IMR-90 (cell line): Measurements from ENCODE around the gene MYCBP2. TPM values are rescaled to one million over a fixed set of nuclear protein-coding genes. Genes with fewer than 3 reads are reported as not detected.
A peak's percentile ranks its signal among the peaks of the same experiment; 100 is the strongest.

Experiments
- ATAC-seq: fragments of 200-7000 bp; cut with Tn5 transposase; 2 replicates; pipeline ENCODE4 v1.9.1; 2020; ENCODE audit warnings: low read depth, mild to moderate bottlenecking, moderate library complexity
- BruUV-seq: library from RNA; stranded (reverse); fragments of 400-500 nt; replicated peaks from 2 replicates; lab custom pipeline; 2021; lab: Mats Ljungman, UMichigan
- CTCF ChIA-PET: fragments of 300-600 bp; formaldehyde crosslinking; extraction: SDS; loops from one replicate; lab custom pipeline; 2021; ENCODE audit warnings: antibody characterized with exemption; lab: Yijun Ruan, JAX
- POLR2A ChIA-PET: fragments of 300-600 bp; sonication (Branson Sonifier 250); formaldehyde crosslinking; loops from one replicate; lab custom pipeline; 2022; ENCODE audit warnings: antibody characterized with exemption; ENCODE audit not compliant: unreplicated experiment; lab: Charles Lee
- DNase-seq: peaks from one replicate; pipeline ENCODE4 v3.0.0; 2013
- H2AFZ ChIP-seq: replicated peaks from 2 replicates; pipeline ENCODE3; 2013; ENCODE audit warnings: low read length, mild to moderate bottlenecking; ENCODE audit not compliant: poor library complexity
- H2AK5ac ChIP-seq: 2 replicates; pipeline ENCODE4 v1.6.1; 2013; ENCODE audit warnings: low read depth, low read length, inconsistent platforms
- H2AK9ac ChIP-seq: replicated peaks from 2 replicates; pipeline ENCODE3; 2013; ENCODE audit warnings: mild to moderate bottlenecking, low read depth, low read length, moderate library complexity; ENCODE audit not compliant: poor library complexity
- H2BK120ac ChIP-seq: 2 replicates; pipeline ENCODE4 v1.6.1; 2013; ENCODE audit warnings: low read depth, low read length, inconsistent platforms
- H2BK15ac ChIP-seq: 3 replicates; pipeline ENCODE4 v1.6.1; 2013; ENCODE audit warnings: low read depth, low read length, inconsistent platforms
- H2BK20ac ChIP-seq: 2 replicates; pipeline ENCODE4 v1.6.1; 2013; ENCODE audit warnings: low read depth, mild to moderate bottlenecking, inconsistent platforms, low read length, moderate library complexity
- H2BK5ac ChIP-seq: 2 replicates; pipeline ENCODE4 v1.6.1; 2013; ENCODE audit warnings: mild to moderate bottlenecking, low read depth, low read length, inconsistent platforms; ENCODE audit not compliant: poor library complexity, severe bottlenecking
- H3K14ac ChIP-seq: replicated peaks from 2 replicates; pipeline ENCODE4 v1.6.1; 2013; ENCODE audit warnings: low read depth, low read length, inconsistent platforms
- H3K18ac ChIP-seq: 2 replicates; pipeline ENCODE4 v1.6.1; 2013; ENCODE audit warnings: low read depth, low read length, control low read depth
- H3K23ac ChIP-seq: 2 replicates; pipeline ENCODE4 v1.6.1; 2013; ENCODE audit warnings: low read depth, low read length, inconsistent platforms
- H3K27ac ChIP-seq: 2 replicates; pipeline ENCODE4 v1.5.1; 2013; ENCODE audit warnings: mild to moderate bottlenecking, control low read depth, low read length; ENCODE audit not compliant: insufficient read depth
- H3K27me3 ChIP-seq: 2 replicates; pipeline ENCODE4 v1.6.1; 2013; ENCODE audit warnings: low read length; ENCODE audit not compliant: control insufficient read depth, insufficient read depth
- H3K36me3 ChIP-seq: 2 replicates; pipeline ENCODE4 v1.6.1; 2013; ENCODE audit warnings: low read length, mixed read lengths; ENCODE audit not compliant: control insufficient read depth, insufficient read depth
- H3K4ac ChIP-seq: 2 replicates; pipeline ENCODE4 v1.6.1; 2013; ENCODE audit warnings: low read depth, low read length, inconsistent platforms
- H3K4me1 ChIP-seq: 2 replicates; pipeline ENCODE4 v1.6.1; 2013; ENCODE audit warnings: low read length, mixed read lengths; ENCODE audit not compliant: control insufficient read depth, insufficient read depth
- H3K4me2 ChIP-seq: 2 replicates; pipeline ENCODE4 v1.6.1; 2013; ENCODE audit warnings: low read depth, mild to moderate bottlenecking, control low read depth, low read length, moderate library complexity
- H3K4me3 ChIP-seq: 2 replicates; pipeline ENCODE4 v1.5.1; 2013; ENCODE audit warnings: low read depth, mild to moderate bottlenecking, control low read depth, low read length, moderate library complexity; ENCODE audit not compliant: insufficient read depth
- H3K56ac ChIP-seq: 2 replicates; pipeline ENCODE4 v1.6.1; 2013; ENCODE audit warnings: low read length, inconsistent platforms; ENCODE audit not compliant: insufficient read depth; ENCODE audit errors: extremely low read depth
- H3K79me1 ChIP-seq, 2 experiments: 2 replicates each; pipeline ENCODE4 v1.6.1; 2013; ENCODE audit warnings: low read length in 2 of 2, inconsistent platforms in 1 of 2, low read depth in 1 of 2
- H3K9ac ChIP-seq: 2 replicates; pipeline ENCODE4 v1.6.1; 2013; ENCODE audit warnings: low read depth, low read length, control low read depth
- H3K9me1 ChIP-seq: 2 replicates; pipeline ENCODE4 v1.6.1; 2013; ENCODE audit warnings: low read length, inconsistent platforms; ENCODE audit not compliant: insufficient read depth
- H3K9me3 ChIP-seq: 2 replicates; pipeline ENCODE4 v1.6.1; 2013; ENCODE audit warnings: low read length; ENCODE audit not compliant: control insufficient read depth, insufficient read depth
- H4K20me1 ChIP-seq: 2 replicates; pipeline ENCODE4 v1.6.1; 2013; ENCODE audit warnings: low read length, inconsistent platforms; ENCODE audit not compliant: insufficient read depth
- H4K5ac ChIP-seq: 2 replicates; pipeline ENCODE4 v1.6.1; 2013; ENCODE audit warnings: mild to moderate bottlenecking, low read depth, low read length, control low read depth
- H4K8ac ChIP-seq, 2 experiments: 2 replicates each; pipeline ENCODE4 v1.6.1; 2013; ENCODE audit warnings: low read depth in 2 of 2, low read length in 2 of 2, control low read depth in 1 of 2, inconsistent platforms in 1 of 2
- H4K91ac ChIP-seq: 2 replicates; pipeline ENCODE4 v1.6.1; 2013; ENCODE audit warnings: low read depth, low read length, inconsistent platforms; ENCODE audit not compliant: insufficient read depth
- BHLHE40 ChIP-seq: fragments of 150-350 bp; IDR thresholded peaks from 2 replicates; pipeline ENCODE4 v1.6.1; 2016; ENCODE audit warnings: mild to moderate bottlenecking, low read depth, low read length
- FOS ChIP-seq: fragments of 150-350 bp; IDR thresholded peaks from 2 replicates; pipeline ENCODE4 v1.6.1; 2016; ENCODE audit warnings: low read depth, low read length
- POLR2A ChIP-seq: IDR thresholded peaks from 2 replicates; pipeline ENCODE4 v1.6.1; 2012; ENCODE audit warnings: mild to moderate bottlenecking, low read depth, low read length
- RAD21 ChIP-seq: IDR thresholded peaks from 2 replicates; pipeline ENCODE4 v1.6.1; 2012; ENCODE audit warnings: low read length, improper control_type of control experiment
- RCOR1 ChIP-seq: IDR thresholded peaks from 2 replicates; pipeline ENCODE4 v1.6.1; 2012; ENCODE audit warnings: mild to moderate bottlenecking, low read length, improper control_type of control experiment; ENCODE audit not compliant: insufficient replicate concordance
- SMC3 ChIP-seq: fragments of 150-350 bp; IDR thresholded peaks from 2 replicates; pipeline ENCODE4 v1.6.1; 2016; ENCODE audit warnings: low read depth, mild to moderate bottlenecking, antibody characterized with exemption, low read length, moderate library complexity
- WGBS, 2 experiments: methylation state at CpG; one replicate each; pipeline versions ENCODE4 v1.1.5 to v1.1.7; 2013; ENCODE audit warnings: missing lambda C conversion rate in 2 of 2; ENCODE audit not compliant: insufficient read length in 1 of 2; ENCODE audit errors: extremely low coverage in 2 of 2; 5-methylcytosine and 5-hydroxymethylcytosine counted together
- dilution Hi-C: fragments of 300-500 bp; cut with HindIII; formaldehyde crosslinking; loops from one replicate; pipeline ENCODE4 v1.14.3; 2018; ENCODE audit warnings: low sequenced_read_pairs; ENCODE audit not compliant: unreplicated experiment
- in situ Hi-C: fragments of 300-500 bp; cut with MboI; formaldehyde crosslinking; loops from 3 replicates; pipeline ENCODE4 v1.14.3; 2019; ENCODE audit warnings: low sequenced_read_pairs, inconsistent platforms, mixed read lengths
- intact Hi-C: fragments of 100-400 bp; cut with micrococcal nuclease; formaldehyde crosslinking; loops from 2 replicates; pipeline ENCODE4 v1.10.0; 2022
- polyA plus RNA-seq, 3 experiments: library from polyadenylated mRNA; depleted of rRNA; stranded (reverse); fragments of >200 nt; gene quantifications; 2 replicates each; pipeline ENCODE4 v1.2.3, GENCODE V29; 2012; ENCODE audit warnings: low replicate concordance in 1 of 3
- total RNA-seq: library from RNA; depleted of rRNA; stranded (reverse); fragments of >200 nt; gene quantifications from 2 replicates; pipeline ENCODE4 v1.2.3, GENCODE V29; 2012

The MYCBP2 gene
- total and polyA plus RNA-seq, 2 of the 4 experiments (the other 2 are of a cell fraction) = 20.1 to 43.2 TPM

- no peak; the same call in 1 of the 2 replicates for ATAC-seq
- H3K9me1 ChIP-seq = peaks cover 3% of the 10 kb centered on the region; the same call in 1 of the 2 replicates
- H2AK9ac ChIP-seq = no peak overlapping the region
- DNase-seq = peak; percentile 15
- no peaks in the 10 kb centered on the region for H3K27me3 ChIP-seq
- no TSS peak for BruUV-seq
- H3K14ac ChIP-seq = no peak overlapping the region
- H3K27ac ChIP-seq = no peak overlapping the region
- no peak overlapping the region for H2AK5ac ChIP-seq
- no peak overlapping the region for H3K56ac ChIP-seq
- no peak overlapping the region for H2BK15ac ChIP-seq
- H4K91ac ChIP-seq = no peak overlapping the region
- H2BK5ac ChIP-seq = no peak overlapping the region
- H3K36me3 ChIP-seq = peaks cover 37% of the 10 kb centered on the region
- no peak overlapping the region for H3K4ac ChIP-seq
- H4K5ac ChIP-seq = no peak overlapping the region
- no peak overlapping the region for H2AFZ ChIP-seq
- H2BK20ac ChIP-seq = no peak overlapping the region
- no peak overlapping the region for H3K4me2 ChIP-seq
- H3K23ac ChIP-seq = no peak overlapping the region
- no peak overlapping the region for H4K8ac ChIP-seq
- H2BK120ac ChIP-seq = no peak overlapping the region
- in situ Hi-C loops (no loop called here), dilution Hi-C loops (no loop called here), intact Hi-C loops (no loop called here)
- H4K20me1 ChIP-seq = peaks cover 16% of the 10 kb centered on the region; the same call in 1 of the 2 replicates
- H3K18ac ChIP-seq = no peak overlapping the region
- H3K79me1 ChIP-seq = peaks cover 18 to 45% of the 10 kb centered on the region in 2 experiments
- no peak overlapping the region for H3K4me3 ChIP-seq
- H3K9ac ChIP-seq = no peak overlapping the region
- H3K9me3 ChIP-seq = no peaks in the 10 kb centered on the region
- POLR2A ChIA-PET = no interaction called here
- no peaks in the 10 kb centered on the region for H3K4me1 ChIP-seq
- WGBS, 2 experiments = no CpG with 5 or more reads among the region's 2 CpGs
- 0 out of 2 replicates have a peak, but pooled peaks have one; percentile 10 for TF ChIP-seq FOS
- no peak for TF ChIP-seq SMC3
- no peak for TF ChIP-seq RAD21
- no peak for TF ChIP-seq POLR2A
- no peak for TF ChIP-seq BHLHE40
- TF ChIP-seq RCOR1 = no peak
- CTCF ChIA-PET = no interaction called here
These were observed 317.9 kb downstream of the MYCBP2 start for GRCh38 chr13:77009011-77009410.
